HG03575 (cell line): ENCODE results near the gene SCN7A.
"Not testable (repeated sequence)": the region's sequence is repeated elsewhere in the genome, so short reads cannot be mapped to it uniquely, and the experiment has no call there.

ENCODE experiments used
- ATAC-seq: cut with Tn5 transposase; IDR thresholded peaks from one replicate; pipeline ENCODE4 v1.9.1; 2021; ENCODE audit not compliant: unreplicated experiment, insufficient number of reproducible peaks, low FRiP score; ENCODE audit errors: extremely low read depth

Gene SCN7A

GRCh38 chr2:166372046-166372445 is 122.0 kb downstream of the SCN7A start:
- ATAC-seq, result no peak

DNA sequence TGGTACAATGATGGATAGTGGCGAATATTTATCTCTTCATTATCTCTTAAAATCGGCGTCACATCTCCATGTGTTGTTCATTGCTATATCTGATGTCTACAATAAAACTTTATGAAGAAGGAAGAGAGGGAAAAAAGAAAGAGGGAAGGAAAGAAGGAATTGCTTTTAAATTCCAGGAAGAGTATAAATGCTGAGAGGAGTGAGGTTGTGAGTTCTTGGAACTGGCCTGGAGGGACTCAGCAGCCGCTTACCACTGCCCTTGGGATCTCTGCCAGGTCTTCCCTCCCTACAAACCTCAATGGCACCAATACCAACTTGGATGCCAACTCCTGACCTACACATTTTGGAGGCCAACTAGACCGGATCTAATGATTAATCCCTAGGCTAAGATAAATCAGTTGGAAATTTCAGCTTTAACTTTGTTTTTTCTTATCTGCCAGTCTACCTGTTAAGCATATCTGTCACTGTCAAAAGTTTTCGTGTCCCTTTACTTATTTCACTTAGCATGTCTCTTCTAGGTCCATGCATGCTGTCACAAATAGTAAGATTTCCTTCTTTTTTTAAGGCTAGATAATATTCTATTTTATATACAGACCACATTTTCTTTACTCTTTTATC is 128.1 kb downstream of the SCN7A start:
- ATAC-seq, result no peak

DNA sequence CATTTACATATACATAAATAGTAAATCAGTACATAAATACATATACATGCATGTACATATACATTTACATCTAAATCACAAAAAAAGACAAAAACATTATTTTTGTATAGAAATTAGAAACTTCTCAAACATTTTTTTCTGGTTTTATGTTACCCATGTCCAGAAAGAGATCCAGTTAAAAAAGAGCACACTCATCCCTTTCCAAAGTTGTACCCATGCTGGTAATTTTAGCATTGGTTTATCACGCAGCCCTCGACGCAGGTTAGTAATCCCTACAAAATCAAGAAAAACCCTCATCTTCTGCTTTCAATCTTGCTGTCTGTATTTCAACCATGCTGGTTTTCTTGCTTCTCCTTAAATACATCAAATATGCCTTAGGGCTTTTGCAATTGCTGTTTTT is 128.8 kb downstream of the SCN7A start:
- no peak for ATAC-seq

- no peak for ATAC-seq
These were observed 129.4 kb downstream of the SCN7A start for GRCh38 chr2:166364476-166365161.

DNA sequence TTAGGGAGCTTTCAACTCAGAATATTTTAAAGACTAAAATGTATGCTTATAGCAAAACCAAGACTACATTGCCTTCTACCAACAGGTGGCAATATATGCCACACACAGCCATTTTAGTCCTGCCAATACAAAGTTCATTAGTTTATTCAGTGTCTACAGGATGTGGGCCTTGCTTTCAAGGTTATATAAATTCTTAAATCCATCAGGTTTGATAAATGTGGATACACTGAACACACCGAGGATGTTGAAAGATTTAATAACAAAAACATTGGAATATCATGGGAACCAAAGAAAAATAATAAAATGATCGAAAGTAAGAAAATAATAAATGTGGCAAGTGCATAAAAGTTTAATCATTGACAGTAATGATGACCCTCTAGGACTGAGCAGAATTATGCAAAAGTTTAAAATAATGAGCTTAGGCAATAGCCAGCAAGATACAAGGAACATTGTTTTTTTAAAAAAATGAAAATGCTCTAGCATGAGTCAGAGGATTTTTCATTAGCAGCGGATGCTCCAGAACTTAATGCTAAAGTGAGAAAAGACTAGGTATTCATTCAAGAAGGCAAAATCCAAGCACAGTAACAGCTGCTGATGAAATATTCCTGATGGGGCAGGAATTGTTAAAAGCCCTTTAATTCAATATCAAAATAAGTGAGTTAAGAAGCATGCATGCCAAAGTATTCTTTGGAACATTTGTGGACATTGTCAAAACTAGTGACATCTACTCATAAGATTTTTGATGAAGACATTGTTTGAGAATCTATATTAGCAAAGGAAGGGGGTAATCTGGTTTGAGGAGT is 132.5 kb downstream of the SCN7A start:
- ATAC-seq, result no peak

- ATAC-seq, result no peak
These were observed 133.1 kb downstream of the SCN7A start for GRCh38 chr2:166360906-166361305.

DNA sequence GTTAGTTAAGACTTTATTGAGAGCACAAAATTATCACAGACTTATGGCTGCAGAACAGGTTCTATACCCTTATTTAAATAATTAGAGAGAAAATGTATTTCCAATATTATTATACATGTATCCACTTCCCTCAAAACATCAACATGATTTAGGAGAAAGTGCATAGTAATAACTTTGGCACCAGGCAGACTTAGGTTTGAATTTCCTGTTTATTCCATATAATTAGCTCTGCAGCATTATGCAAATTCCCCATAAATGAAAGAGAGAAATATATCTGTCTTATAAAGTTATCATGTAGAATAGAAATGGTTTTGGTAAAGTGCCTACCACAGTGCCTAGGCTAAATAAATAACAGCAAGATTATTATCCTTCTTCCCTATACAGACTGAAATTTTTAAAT is 133.6 kb downstream of the SCN7A start:
- ATAC-seq, result no peak

GRCh38 chr2:166357950-166358321 is 136.1 kb downstream of the SCN7A start:
- not testable (repeated sequence) for ATAC-seq

DNA sequence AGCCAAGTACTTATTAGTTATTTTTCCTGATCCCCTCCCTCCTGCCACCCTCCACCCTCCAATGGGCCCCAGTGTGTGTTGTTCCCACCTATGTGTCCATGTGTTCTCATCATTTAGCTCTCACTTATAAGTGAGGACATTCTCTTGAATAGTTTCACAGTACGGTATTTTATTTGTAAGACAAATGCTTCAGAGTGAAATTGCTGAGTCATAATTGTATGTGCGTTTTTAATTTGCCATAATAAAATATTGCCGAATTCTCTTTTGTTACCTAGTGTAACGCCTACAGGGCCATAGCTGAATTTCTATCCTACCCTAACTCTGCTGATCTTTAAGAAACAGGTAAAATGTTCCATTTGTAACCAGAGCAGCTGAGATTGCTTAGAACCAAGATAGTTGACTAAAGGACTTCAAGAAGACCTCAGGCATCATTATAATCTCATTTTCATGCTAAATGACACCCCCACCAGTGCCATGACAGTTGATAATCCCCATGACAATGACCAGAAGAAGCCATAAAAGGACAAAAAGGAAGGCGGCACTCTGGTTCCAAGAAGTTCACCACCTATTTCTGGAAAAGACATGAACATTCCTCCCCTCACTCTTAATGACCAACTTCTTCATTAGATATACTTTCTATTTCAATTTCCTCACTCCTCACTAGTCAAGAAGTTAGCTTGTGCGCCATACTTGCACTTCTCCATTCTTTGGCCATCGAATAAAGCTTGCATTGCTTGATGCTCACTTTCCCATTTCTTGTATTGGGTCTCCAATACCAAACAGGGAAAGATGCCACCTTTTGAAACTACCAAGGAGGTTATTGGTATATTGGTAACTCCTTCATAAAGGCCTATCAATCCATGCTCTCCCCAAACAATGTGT is 136.7 kb downstream of the SCN7A start:
- no peak for ATAC-seq
